ENCODE results near the gene FGF12.

- TF ChIP-seq CTCF (IDR thresholded peaks at IDR 0.05; ENCODE audit: insufficient read depth, low read length, poor library complexity, severe bottlenecking) (no peak), EZH2phosphoT487 (conservative IDR thresholded peaks at IDR 0.05; ENCODE audit: low read length) (no peak)
These were observed 477.8 kb downstream of the FGF12 start for GRCh38 chr3:192249516-192249915.

Data from SU-DHL-6 (cell line).